Lung (tissue), 12 donors: ENCODE data around the gene HIPK2. TPM values are rescaled to one million over a fixed set of nuclear protein-coding genes. Genes with fewer than 3 reads are reported as not detected.

Source experiments
- ATAC-seq: fragments of 200-7000 bp; cut with Tn5 transposase; one replicate; pipeline ENCODE4 v1.9.1; 2020; ENCODE audit warnings: moderate number of reproducible peaks; ENCODE audit not compliant: insufficient read depth, low FRiP score
- DNase-seq, 3 donors: peaks; one replicate each; pipeline ENCODE4 v3.0.0-alpha.2; 2013 to 2017
- H3K27ac ChIP-seq, 2 donors: one replicate each; pipeline ENCODE4 v1.5.1; 2013; ENCODE audit warnings: mild to moderate bottlenecking in 2 of 2, moderate library complexity in 2 of 2, control low read depth in 1 of 2, inconsistent platforms in 1 of 2, low read depth in 1 of 2, low read length in 1 of 2
- H3K27me3 ChIP-seq, 3 donors: one replicate each; pipeline ENCODE4 v1.5.1; 2013; ENCODE audit warnings: low read length in 2 of 3; ENCODE audit not compliant: control insufficient read depth in 3 of 3, insufficient read depth in 3 of 3
- H3K36me3 ChIP-seq, 4 donors: one replicate each; pipeline ENCODE4 v1.5.1; 2013; ENCODE audit warnings: low read length in 4 of 4, mild to moderate bottlenecking in 1 of 4, moderate library complexity in 1 of 4; ENCODE audit not compliant: control insufficient read depth in 4 of 4, insufficient read depth in 4 of 4
- H3K4me1 ChIP-seq, 5 donors: one replicate each; pipeline ENCODE4 v1.5.1; 2013; ENCODE audit warnings: low read length in 5 of 5, mild to moderate bottlenecking in 2 of 5, moderate library complexity in 1 of 5; ENCODE audit not compliant: control insufficient read depth in 5 of 5, insufficient read depth in 5 of 5
- H3K4me3 ChIP-seq: one replicate; pipeline ENCODE4 v1.5.1; 2013; ENCODE audit warnings: mild to moderate bottlenecking, control low read depth, moderate library complexity
- H3K9ac ChIP-seq, 2 donors: one replicate each; pipeline ENCODE4 v1.5.1; 2013; ENCODE audit warnings: low read length in 2 of 2, control low read depth in 1 of 2; ENCODE audit not compliant: insufficient read depth in 1 of 2
- H3K9me3 ChIP-seq, 4 donors: one replicate each; pipeline ENCODE4 v1.5.1; 2013; ENCODE audit warnings: low read length in 3 of 4, mild to moderate bottlenecking in 1 of 4, moderate library complexity in 1 of 4; ENCODE audit not compliant: control insufficient read depth in 4 of 4, insufficient read depth in 3 of 4
- CTCF ChIP-seq: IDR thresholded peaks from 2 replicates; pipeline ENCODE4 v1.5.1; 2012; ENCODE audit warnings: mild to moderate bottlenecking; ENCODE audit errors: control extremely low read depth, extremely low read depth
- WGBS, 2 donors: extraction: QIAGEN DNeasy Blood & Tissue Kit; methylation state at CpG; one replicate each; pipeline ENCODE4 v1.1.7; 2013; 5-methylcytosine and 5-hydroxymethylcytosine counted together
- polyA plus RNA-seq, 2 donors: library from polyadenylated mRNA; stranded (reverse); fragments of 200-250 nt; gene quantifications; one replicate each; pipeline ENCODE4 v1.2.1, GENCODE V29; 2013
- total RNA-seq, 2 donors: library from RNA; depleted of rRNA in 1 of 2; stranded (reverse); fragments of >200 nt in 1 of 2; gene quantifications; one replicate each; pipeline ENCODE4 v1.2.1, GENCODE V29; 2014 to 2021
- donor health status: control.
- donor health status: control.
- donor health status: Bipolar disorder and iron deficiency.
- donor health status: healthy.
- donor health status: DM: yes; HTN: yes; CAD: no.

Gene HIPK2
- total and polyA plus RNA-seq, 4 donors: 8.7 to 65.1 (median 18.3) TPM

DNA sequence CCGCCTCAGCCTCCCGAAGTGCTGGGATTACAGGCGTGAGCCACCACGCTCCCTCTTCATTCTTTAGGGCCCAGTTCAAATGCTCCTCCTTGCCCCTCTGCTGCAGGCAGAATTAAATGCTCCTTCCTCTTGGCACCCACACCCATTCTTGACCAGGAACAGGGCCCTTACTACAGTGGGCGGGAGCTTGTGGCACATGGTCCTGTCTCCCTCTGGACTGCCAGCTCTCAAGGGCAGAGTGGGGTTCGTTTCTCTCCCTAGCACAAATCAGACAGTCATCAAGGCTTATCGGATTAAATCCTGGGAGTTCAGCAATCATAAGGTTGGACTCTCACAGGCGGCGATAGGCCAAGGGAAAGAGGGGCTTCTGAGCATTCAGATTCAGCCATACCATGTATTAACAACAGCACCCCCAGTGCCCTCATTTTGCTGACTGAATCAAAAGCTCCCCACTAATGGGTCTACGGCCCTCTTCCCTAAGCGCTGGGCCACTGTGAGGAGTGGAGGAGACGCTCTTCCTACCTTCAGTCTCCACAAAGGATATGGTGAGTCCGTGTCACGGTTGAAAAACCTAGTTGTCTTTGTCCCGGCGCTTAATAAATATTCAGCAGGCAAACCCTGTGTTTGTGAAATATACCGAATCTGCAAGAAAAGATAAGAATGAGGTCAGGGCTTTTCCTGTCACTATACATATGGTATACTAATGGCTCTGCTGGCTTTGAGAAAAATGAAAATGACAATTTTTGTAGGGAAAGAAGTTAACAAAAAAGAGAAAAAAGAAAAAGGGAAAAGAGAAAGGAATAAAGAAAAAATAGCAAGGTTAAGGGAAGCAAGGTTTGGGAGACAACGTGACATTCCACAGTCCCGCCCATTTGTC lies 146.9 kb downstream of the HIPK2 start:
- peaks cover 22 to 43% (median 39%) of the 10 kb centered on the region in 4 donors for H3K36me3 ChIP-seq
- DNase-seq: no peak
- WGBS, 2 donors: 69 to 80% methylated on average over 19 of the region's 19 CpGs

DNA sequence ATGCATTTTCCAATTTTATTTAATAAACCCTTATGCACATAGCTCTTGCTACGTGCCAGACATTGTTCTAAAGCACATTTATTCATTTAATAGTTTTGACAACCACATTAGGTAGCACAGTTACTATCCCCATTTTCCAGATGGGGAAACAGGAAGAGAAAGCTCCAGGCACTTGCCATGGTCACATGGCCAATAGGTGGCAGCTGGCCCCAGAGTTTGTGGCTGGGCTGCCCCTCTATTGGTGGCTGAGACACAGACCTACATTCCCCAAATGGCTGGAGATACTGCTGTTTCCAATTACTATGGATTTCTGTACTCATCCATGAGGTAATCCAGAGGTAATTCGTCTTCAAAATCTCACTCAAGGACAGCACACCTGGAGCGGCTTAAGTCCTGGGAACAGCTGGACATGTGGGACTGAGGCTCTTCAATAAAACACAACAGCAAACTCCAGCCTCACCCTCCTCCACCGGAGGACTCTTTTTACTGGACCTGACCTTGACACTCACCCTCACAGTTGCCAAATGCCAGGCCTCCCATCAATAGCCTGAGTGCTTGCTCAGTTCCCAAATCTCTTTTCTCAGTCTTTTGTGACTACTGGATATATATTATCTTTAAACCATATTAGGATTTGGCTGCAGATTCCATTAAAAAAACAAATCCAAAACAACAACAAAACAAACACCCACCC lies 148.3 kb downstream of the HIPK2 start:
- Histone ChIP-seq H3K9ac (no peak overlapping the region), H3K9me3 (no peaks in the 10 kb centered on the region), H3K27me3 (no peaks in the 10 kb centered on the region), H3K27ac (no peak overlapping the region), H3K4me3 (no peak overlapping the region), H3K4me1 (peaks cover 0 to 2% (median 0%) of the 10 kb centered on the region in 5 donors), H3K36me3 (peaks cover 25 to 54% (median 46%) of the 10 kb centered on the region in 4 donors)
- no peak for DNase-seq
- no peak for TF ChIP-seq CTCF
- ATAC-seq: no peak
- 92 to 94% methylated on average over 4 of the region's 4 CpGs for WGBS, 2 donors

More for the DNA sequence above, 146.9 kb downstream of the HIPK2 start:
- no peak for TF ChIP-seq CTCF
- no peak for ATAC-seq
- Histone ChIP-seq H3K9ac (no peak overlapping the region), H3K9me3 (no peaks in the 10 kb centered on the region), H3K27me3 (no peaks in the 10 kb centered on the region), H3K4me3 (no peak overlapping the region), H3K4me1 (peaks cover 0 to 6% (median 0%) of the 10 kb centered on the region in 5 donors), H3K27ac (no peak overlapping the region)

GRCh38 chr7:139627831-139628230 lies 150.0 kb downstream of the HIPK2 start:
- Histone ChIP-seq H3K27me3 (no peaks in the 10 kb centered on the region), H3K9me3 (no peaks in the 10 kb centered on the region), H3K4me3 (no peak overlapping the region), H3K4me1 (peaks cover 0 to 2% (median 0%) of the 10 kb centered on the region in 5 donors), H3K27ac (no peak overlapping the region), H3K36me3 (peaks cover 30 to 58% (median 49%) of the 10 kb centered on the region in 4 donors), H3K9ac (no peak overlapping the region)
- DNase-seq (no peak), ATAC-seq (no peak)
- WGBS, 2 donors: 80 to 93% methylated on average over 4 of the region's 4 CpGs
- TF ChIP-seq CTCF: no peak
